Lower lobe of right lung (tissue), 2 donors: ENCODE data around the gene MYB. TPM values are rescaled to one million over a fixed set of nuclear protein-coding genes. Genes with fewer than 3 reads are reported as not detected.

Experiments
- ATAC-seq, 2 donors: fragments of 200-7000 bp; cut with Tn5 transposase; one replicate each; pipeline ENCODE4 v1.9.1; 2020 to 2022; ENCODE audit warnings: mild to moderate bottlenecking in 2 of 2, moderate library complexity in 2 of 2
- DNase-seq: peaks from one replicate; pipeline ENCODE4 v3.0.0-alpha.2; 2020
- H3K27ac ChIP-seq: fragments of 200-600 bp; one replicate; pipeline ENCODE4 v1.8.0; 2022
- H3K27me3 ChIP-seq: fragments of 200-600 bp; one replicate; pipeline ENCODE4 v1.8.0; 2022; ENCODE audit warnings: low read depth
- H3K36me3 ChIP-seq: fragments of 200-600 bp; one replicate; pipeline ENCODE4 v1.8.0; 2022; ENCODE audit warnings: mild to moderate bottlenecking
- H3K4me1 ChIP-seq: fragments of 200-600 bp; one replicate; pipeline ENCODE4 v1.8.0; 2022
- H3K4me3 ChIP-seq: fragments of 200-600 bp; one replicate; pipeline ENCODE4 v1.8.0; 2022; ENCODE audit warnings: mild to moderate bottlenecking
- H3K9me3 ChIP-seq: fragments of 200-600 bp; one replicate; pipeline ENCODE4 v1.8.0; 2022
- intact Hi-C: fragments of 100-400 bp; cut with DNase I; formaldehyde crosslinking; loops from one replicate; pipeline ENCODE4 v1.11.0; 2022
- total RNA-seq: library from RNA; stranded (reverse); fragmentation: NEBNext Ultra II Directional; extraction: Animal tissue kit (Norgen Biotek cat#: 25700); gene quantifications from one replicate; pipeline ENCODE4 v1.2.1, GENCODE V29; 2021
- TF ChIP-seq, protein P1 (sequence below): fragments of 200-600 bp; IDR thresholded peaks from one replicate; pipeline ENCODE4 v1.8.0; 2022; ENCODE audit warnings: antibody characterized with exemption, mild to moderate bottlenecking
- donor health status: DM: no; HTN: yes; CAD: no; lungs with severe emphysema.

MYB gene
- total RNA-seq, 1 donor from 2014 or later = 6.1 TPM

DNA sequence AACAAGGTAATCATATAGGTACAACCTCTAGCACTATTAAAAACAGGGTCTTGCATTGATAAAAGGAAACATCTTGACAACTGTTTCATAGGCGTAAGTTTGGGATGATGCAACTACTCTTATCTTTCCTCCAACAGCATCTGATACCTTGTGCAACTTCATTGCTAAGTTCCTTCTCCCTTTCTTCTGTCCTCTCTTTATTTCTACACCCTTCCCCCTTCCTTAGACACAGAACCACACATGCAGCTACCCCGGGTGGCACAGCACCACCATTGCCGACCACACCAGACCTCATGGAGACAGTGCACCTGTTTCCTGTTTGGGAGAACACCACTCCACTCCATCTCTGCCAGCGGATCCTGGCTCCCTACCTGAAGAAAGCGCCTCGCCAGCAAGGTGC lies 14.4 kb downstream of the MYB start:
- DNase-seq (no peak), ATAC-seq (peak; percentile 41 to 49)
- Histone ChIP-seq H3K4me1 (peaks cover 8% of the 10 kb centered on the region), H3K36me3 (no peaks in the 10 kb centered on the region), H3K4me3 (no peak overlapping the region), H3K27ac (no peak overlapping the region), H3K27me3 (no peaks in the 10 kb centered on the region), H3K9me3 (no peaks in the 10 kb centered on the region)
- TF ChIP-seq, protein P1, sequence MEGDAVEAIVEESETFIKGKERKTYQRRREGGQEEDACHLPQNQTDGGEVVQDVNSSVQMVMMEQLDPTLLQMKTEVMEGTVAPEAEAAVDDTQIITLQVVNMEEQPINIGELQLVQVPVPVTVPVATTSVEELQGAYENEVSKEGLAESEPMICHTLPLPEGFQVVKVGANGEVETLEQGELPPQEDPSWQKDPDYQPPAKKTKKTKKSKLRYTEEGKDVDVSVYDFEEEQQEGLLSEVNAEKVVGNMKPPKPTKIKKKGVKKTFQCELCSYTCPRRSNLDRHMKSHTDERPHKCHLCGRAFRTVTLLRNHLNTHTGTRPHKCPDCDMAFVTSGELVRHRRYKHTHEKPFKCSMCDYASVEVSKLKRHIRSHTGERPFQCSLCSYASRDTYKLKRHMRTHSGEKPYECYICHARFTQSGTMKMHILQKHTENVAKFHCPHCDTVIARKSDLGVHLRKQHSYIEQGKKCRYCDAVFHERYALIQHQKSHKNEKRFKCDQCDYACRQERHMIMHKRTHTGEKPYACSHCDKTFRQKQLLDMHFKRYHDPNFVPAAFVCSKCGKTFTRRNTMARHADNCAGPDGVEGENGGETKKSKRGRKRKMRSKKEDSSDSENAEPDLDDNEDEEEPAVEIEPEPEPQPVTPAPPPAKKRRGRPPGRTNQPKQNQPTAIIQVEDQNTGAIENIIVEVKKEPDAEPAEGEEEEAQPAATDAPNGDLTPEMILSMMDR = no peak
- intact Hi-C loops = no loop called here

DNA sequence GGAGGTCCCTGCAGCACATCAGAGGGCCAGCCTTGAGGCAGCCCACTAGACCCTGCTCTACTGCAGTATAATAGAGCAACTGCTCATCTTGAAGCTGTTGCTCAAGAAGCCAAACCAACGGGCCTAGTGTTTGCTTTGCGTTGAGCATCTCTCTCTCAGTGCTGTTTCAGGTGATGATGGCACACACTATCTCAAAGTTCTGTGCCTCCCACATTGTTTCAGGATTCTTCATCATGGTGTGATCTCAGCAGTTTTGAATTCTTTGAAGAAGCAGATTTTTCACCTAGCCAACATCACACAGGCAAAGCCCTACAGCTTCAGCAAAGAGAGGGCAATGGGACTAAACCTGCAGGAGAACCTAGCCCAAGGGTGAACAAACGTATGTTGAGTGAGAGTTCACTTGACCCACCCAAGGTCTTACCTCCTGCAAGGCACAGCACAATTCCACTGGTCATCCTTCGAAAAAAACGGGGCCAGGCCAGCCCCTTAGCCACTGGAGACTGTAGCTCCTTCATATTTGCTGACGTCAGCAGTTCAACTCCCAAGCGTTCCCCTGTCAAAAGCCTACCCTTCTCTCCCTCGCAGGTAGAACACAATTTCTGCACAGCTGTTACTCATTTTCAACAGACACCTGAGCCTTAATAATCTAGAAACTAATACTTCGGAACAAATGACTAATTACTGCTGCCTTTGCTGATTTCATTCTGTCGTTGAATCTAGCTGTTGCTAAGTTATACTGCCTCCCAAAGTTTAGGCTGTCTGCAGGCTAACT lies 15.8 kb downstream of the MYB start:
- Histone ChIP-seq H3K4me3 (no peak overlapping the region), H3K36me3 (no peaks in the 10 kb centered on the region), H3K27ac (no peak overlapping the region), H3K4me1 (no peaks in the 10 kb centered on the region), H3K9me3 (no peaks in the 10 kb centered on the region), H3K27me3 (no peaks in the 10 kb centered on the region)
- TF ChIP-seq, protein P1 = no peak
- ATAC-seq (no peak), DNase-seq (no peak)
- intact Hi-C loops = no loop called here

DNA sequence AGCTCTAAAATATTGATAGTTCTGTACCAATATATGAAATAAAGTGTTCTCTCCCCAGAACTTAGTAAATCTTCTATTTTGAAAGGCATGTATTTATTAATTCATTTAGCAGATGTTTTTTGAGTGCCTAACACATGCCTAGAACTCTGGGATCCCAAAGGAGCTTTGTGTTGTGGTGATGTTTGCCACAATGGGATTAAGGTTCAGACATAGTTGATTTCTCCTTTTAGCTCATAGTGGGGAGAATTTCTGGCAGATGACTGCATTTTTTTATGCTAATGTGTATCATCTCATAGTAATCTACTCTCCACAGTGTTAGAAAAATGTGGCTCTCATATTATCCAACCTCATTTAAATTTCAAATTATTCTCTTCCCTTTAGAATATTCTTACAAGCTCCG lies 21.7 kb downstream of the MYB start:
- no peaks in the 10 kb centered on the region for H3K36me3 ChIP-seq
- TF ChIP-seq, protein P1 = no peak
- H3K27me3 ChIP-seq = no peaks in the 10 kb centered on the region
- H3K27ac ChIP-seq = no peak overlapping the region
- no peak for DNase-seq
- ATAC-seq = no peak
- no peaks in the 10 kb centered on the region for H3K4me1 ChIP-seq
- H3K9me3 ChIP-seq = no peaks in the 10 kb centered on the region
- no peak overlapping the region for H3K4me3 ChIP-seq
- intact Hi-C loops = no loop called here

DNA sequence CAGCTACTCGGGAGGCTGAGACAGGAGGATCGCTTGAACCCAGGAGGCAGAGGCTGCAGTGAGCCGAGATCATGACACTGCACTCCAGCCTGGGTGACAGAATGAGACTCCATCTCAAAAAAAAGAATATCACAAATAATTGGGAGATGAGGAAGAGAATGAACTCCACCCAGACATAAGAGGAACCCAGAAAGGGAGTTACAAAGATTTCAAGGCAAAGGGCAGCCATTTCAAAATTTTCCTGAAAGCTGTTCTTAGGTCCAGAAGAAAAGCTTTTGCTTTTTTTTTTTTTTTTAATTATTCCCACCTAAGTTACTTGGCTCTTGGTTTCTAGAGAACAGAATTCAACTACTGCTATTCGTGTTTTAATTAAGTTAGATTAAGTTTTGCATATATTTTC lies 23.8 kb downstream of the MYB start:
- DNase-seq (no peak), ATAC-seq (no peak)
- intact Hi-C loops = no loop called here
- TF ChIP-seq, protein P1 = no peak
- no peaks in the 10 kb centered on the region for H3K27me3 ChIP-seq
- H3K36me3 ChIP-seq = no peaks in the 10 kb centered on the region
- no peak overlapping the region for H3K27ac ChIP-seq
- no peaks in the 10 kb centered on the region for H3K9me3 ChIP-seq
- H3K4me3 ChIP-seq = no peak overlapping the region
- H3K4me1 ChIP-seq = no peaks in the 10 kb centered on the region

DNA sequence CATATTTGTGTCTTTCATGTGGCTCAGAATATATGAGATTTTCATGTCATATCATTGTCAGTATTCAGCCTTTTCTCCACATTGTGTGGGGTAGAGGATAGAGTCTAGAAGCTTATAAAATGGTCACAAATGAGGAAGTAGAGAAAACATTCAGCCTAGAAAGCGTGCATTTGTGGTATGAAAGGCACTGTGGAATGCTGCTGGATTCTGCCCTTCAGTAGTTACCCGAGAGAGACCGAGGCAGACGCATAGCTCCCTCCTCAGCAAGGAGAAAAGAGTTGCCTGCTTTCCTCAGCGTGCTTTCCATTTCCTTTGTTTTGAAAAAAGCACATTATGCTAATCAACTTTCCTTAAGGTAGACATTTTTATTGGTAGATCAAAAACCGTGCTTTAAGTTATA lies 28.7 kb downstream of the MYB start:
- peak in 1 of 2 donors; percentile 57 for ATAC-seq
- no peaks in the 10 kb centered on the region for H3K9me3 ChIP-seq
- peak overlapping the region; percentile 48 for H3K27ac ChIP-seq
- H3K4me1 ChIP-seq = no peaks in the 10 kb centered on the region
- DNase-seq = no peak
- H3K27me3 ChIP-seq = no peaks in the 10 kb centered on the region
- TF ChIP-seq, protein P1 = no peak
- intact Hi-C loops = no loop called here
- H3K36me3 ChIP-seq = no peaks in the 10 kb centered on the region
- H3K4me3 ChIP-seq = no peak overlapping the region
